HepG2 (cell line): ENCODE data around the gene SH3BP5. TPM values are rescaled to one million over a fixed set of nuclear protein-coding genes. Genes with fewer than 3 reads are reported as not detected.

ENCODE experiments used
- ATAC-seq: fragments of 200-7000 bp; cut with Tn5 transposase; 3 replicates; pipeline ENCODE4 v1.9.1; 2020; ENCODE audit warnings: mild to moderate bottlenecking, moderate library complexity
- BruUV-seq: library from RNA; stranded (reverse); fragments of 400-500 nt; replicated peaks from 2 replicates; lab custom pipeline; 2021; lab: Mats Ljungman, UMichigan
- CTCF ChIA-PET: fragments of 300-600 bp; formaldehyde crosslinking; extraction: SDS; loops from one replicate; lab custom pipeline; 2021; ENCODE audit warnings: low total read pairs, inconsistent platforms, low intra/inter-chr PET ratio; lab: Yijun Ruan, JAX
- POLR2A ChIA-PET: fragments of 350-600 bp; sonication (Branson Sonifier 250); formaldehyde crosslinking; loops from one replicate; lab custom pipeline; 2020; ENCODE audit warnings: antibody characterized with exemption, inconsistent platforms; lab: Yijun Ruan, JAX
- DNase-seq: peaks from one replicate; pipeline ENCODE4 v3.0.0-alpha.2; 2015; ENCODE audit warnings: low spot score
- FAIRE-seq: peaks from 3 replicates; lab custom pipeline; 2011; peaks lifted over from hg19 to GRCh38; lab: Jason Lieb, UNC
- H2AFZ ChIP-seq: one replicate; pipeline ENCODE4 v1.6.1; 2011; ENCODE audit warnings: low read length, inconsistent platforms
- H3K27ac ChIP-seq: fragments of 300-600 bp; 3 replicates; pipeline ENCODE4 v1.8.0; 2011; ENCODE audit warnings: mixed run types, mild to moderate bottlenecking, mixed read lengths, low read length, inconsistent platforms; ENCODE audit not compliant: insufficient read depth; ENCODE audit errors: extremely low read length
- H3K27me3 ChIP-seq, 2 experiments: fragments of 200-600 bp in 1 of 2; 2 replicates in 1 of 2; 3 replicates in 1 of 2; pipeline versions ENCODE4 v1.6.0 to v1.8.0; 2011; ENCODE audit warnings: low read length in 2 of 2, mild to moderate bottlenecking in 2 of 2, moderate library complexity in 2 of 2, inconsistent platforms in 1 of 2; ENCODE audit not compliant: insufficient read depth in 2 of 2, control insufficient read depth in 1 of 2
- H3K36me3 ChIP-seq, 2 experiments: fragments of 200-600 bp in 1 of 2; replicated peaks in 1 of 2; 2 replicates in 1 of 2; 3 replicates in 1 of 2; pipeline versions ENCODE4 v1.5.1 to v1.8.0; 2011; ENCODE audit warnings: low read length in 2 of 2, inconsistent platforms in 1 of 2; ENCODE audit not compliant: insufficient read depth in 2 of 2, control insufficient read depth in 1 of 2
- H3K4me1 ChIP-seq: 2 replicates; pipeline ENCODE4 v1.5.1; 2012; ENCODE audit warnings: low read length, inconsistent platforms; ENCODE audit not compliant: insufficient read depth
- H3K4me2 ChIP-seq: 2 replicates; pipeline ENCODE4 v1.6.0; 2011; ENCODE audit warnings: low read depth, low read length, inconsistent platforms
- H3K4me3 ChIP-seq, 3 experiments: fragments of 200-600 bp in 1 of 3; sonication (generic), shearing (Covaris generic) in 1 of 3; replicated peaks in 1 of 3; 2 replicates each; pipeline ENCODE4 v1.5.1; 2011 to 2016; ENCODE audit warnings: low read length in 3 of 3, inconsistent platforms in 2 of 3, low read depth in 2 of 3, mild to moderate bottlenecking in 2 of 3, control low read depth in 1 of 3, mixed read lengths in 1 of 3; ENCODE audit not compliant: insufficient read depth in 1 of 3
- H3K79me2 ChIP-seq: one replicate; pipeline ENCODE4 v1.6.1; 2011; ENCODE audit warnings: low read length, inconsistent platforms; ENCODE audit not compliant: insufficient read depth
- H3K9ac ChIP-seq: 2 replicates; pipeline ENCODE4 v1.6.0; 2011; ENCODE audit warnings: mild to moderate bottlenecking, low read depth, low read length, inconsistent platforms; ENCODE audit not compliant: insufficient read depth
- H3K9me3 ChIP-seq: 2 replicates; pipeline ENCODE4 v1.5.1; 2012; ENCODE audit warnings: mild to moderate bottlenecking, low read length
- H4K20me1 ChIP-seq: 2 replicates; pipeline ENCODE4 v1.6.0; 2011; ENCODE audit warnings: inconsistent platforms, mild to moderate bottlenecking, low read length, moderate library complexity; ENCODE audit not compliant: insufficient read depth
- CEBPG ChIP-seq: IDR thresholded peaks from 2 replicates; pipeline ENCODE4 v1.6.1; 2016
- MAFF ChIP-seq: IDR thresholded peaks from 2 replicates; pipeline ENCODE4 v1.6.1; 2011; ENCODE audit warnings: low read depth, low read length, improper control_type of control experiment
- MAFK ChIP-seq, 2 experiments: IDR thresholded peaks in 1 of 2; conservative IDR thresholded peaks in 1 of 2; 2 replicates each; pipeline ENCODE4 v1.6.1; 2011; ENCODE audit warnings: improper control_type of control experiment in 2 of 2, low read length in 2 of 2
- ZNF800 ChIP-seq: sonication (generic); formaldehyde crosslinking; IDR thresholded peaks from 2 replicates; pipeline ENCODE4 v1.4.0; 2020; ENCODE audit warnings: missing genetic modification reagents
- WGBS: methylation state at CpG from one replicate; pipeline ENCODE4 v1.1.6; 2017; ENCODE audit warnings: low lambda C conversion rate; 5-methylcytosine and 5-hydroxymethylcytosine counted together
- in situ Hi-C: cut with HindIII; loops from 2 replicates; pipeline ENCODE4 v1.10.0; 2017; ENCODE audit warnings: low pct_unique_long_range_greater_than_20kb; ENCODE audit not compliant: extremely low pct_ligation_motif_present
- intact Hi-C: fragments of 100-400 bp; cut with micrococcal nuclease; formaldehyde crosslinking; loops from one replicate; pipeline ENCODE4 v1.10.0; 2022; ENCODE audit not compliant: unreplicated experiment
- polyA plus RNA-seq, 8 experiments: library from polyadenylated mRNA; depleted of rRNA in 3 of 8; stranded (reverse) in 7 of 8; unstranded in 1 of 8; fragments of >200 nt; fragmentation: Illumina TruSeq in 4 of 8; extraction: Trizol in 4 of 8; gene quantifications; 2 replicates each; pipeline versions ENCODE4 v1.2.1 to v1.2.3, GENCODE V29; 2011 to 2016; ENCODE audit warnings: low read depth in 4 of 8, missing spikeins in 1 of 8, mixed read lengths in 1 of 8; ENCODE audit not compliant: insufficient read depth in 1 of 8
- total RNA-seq, 5 experiments: library from RNA; depleted of rRNA; stranded (reverse); fragments of >200 nt; fragmentation: Illumina TruSeq; extraction: Trizol; gene quantifications; 2 replicates each; pipeline ENCODE4 v1.2.3, GENCODE V29; 2016; ENCODE audit warnings: low read depth in 1 of 5

Gene SH3BP5
- total and polyA plus RNA-seq, 2 of the 13 experiments (the other 11 are each of a cell fraction or from before 2014, with no cell fraction given) = 0.09 to 0.16 TPM

- H3K36me3 ChIP-seq = no peaks in the 10 kb centered on the region
- ChIA-PET POLR2A (no interaction called here), CTCF (no interaction called here)
- WGBS = 37% methylated on average over 11 of the region's 11 CpGs
- DNase-seq = no peak
- intact Hi-C loops = loop anchor here (5.0 kb wide), 2 partner anchors 48 to 62 kb away; no protein-coding TSS in a partner anchor
- H3K4me2 ChIP-seq = no peak overlapping the region
- TF ChIP-seq CEBPG (CRISPR knock-in tag) = no peak
- TF ChIP-seq ZNF800 (CRISPR knock-in tag) = no peak
- TF ChIP-seq MAFF = 0 out of 2 replicates have a peak, but pooled peaks have one; percentile 23
- peak; percentile 42 to 48; a peak in 3 of 4 replicates for TF ChIP-seq MAFK (conservative IDR thresholded peaks at IDR 0.05 in 1 of 2, IDR thresholded peaks at IDR 0.05 in 1 of 2; ENCODE audit: low read length in 2 of 2)
- peaks cover 12% of the 10 kb centered on the region for H3K4me1 ChIP-seq
- H3K9me3 ChIP-seq = no peaks in the 10 kb centered on the region
- no peaks in the 10 kb centered on the region for H4K20me1 ChIP-seq
- H3K27me3 ChIP-seq = peaks cover 8 to 41% of the 10 kb centered on the region in 2 experiments; a peak in 4 of 5 replicates
- BruUV-seq = no TSS peak
- no peak overlapping the region for H2AFZ ChIP-seq
- H3K4me3 ChIP-seq = no peak overlapping the region
- H3K79me2 ChIP-seq = no peaks in the 10 kb centered on the region
- ATAC-seq = no peak
- H3K27ac ChIP-seq = no peak overlapping the region
- in situ Hi-C loops = no loop called here
- H3K9ac ChIP-seq = no peak overlapping the region
- no peak for FAIRE-seq
Observed at GRCh38 chr3:15329046-15330005, 3.1 kb downstream of the SH3BP5 start.
